Measurements from ENCODE around the gene MAPKAPK2. TPM values are rescaled to one million over a fixed set of nuclear protein-coding genes. Genes with fewer than 3 reads are reported as not detected.

Gene MAPKAPK2
- total RNA-seq, 6 donors from 2014 or later, result 64.8 to 135 (median 84.3) TPM

GRCh38 chr1:206681359-206681758 lies 3.3 kb upstream of the MAPKAPK2 start:
- Histone ChIP-seq H3K9me3 (no peaks in the 10 kb centered on the region), H3K36me3 (no peaks in the 10 kb centered on the region), H3K4me1 (peaks cover 0 to 10% (median 7%) of the 10 kb centered on the region in 4 donors), H3K27ac (no peak overlapping the region), H3K27me3 (no peaks in the 10 kb centered on the region), H3K4me3 (no peak overlapping the region)
- ATAC-seq (ENCODE audit: low FRiP score in 2 of 2) (no peak), DNase-seq (no peak)
- 66 to 84% methylated on average over 2 of the region's 2 CpGs for WGBS, 2 donors
- TF ChIP-seq CTCF (IDR thresholded peaks at IDR 0.05) (no peak), EP300 (IDR thresholded peaks at IDR 0.05) (no peak), POLR2A (IDR thresholded peaks at IDR 0.05) (no peak), POLR2AphosphoS5 (IDR thresholded peaks at IDR 0.05) (no peak)

GRCh38 chr1:206682111-206682510 lies 2.6 kb upstream of the MAPKAPK2 start:
- H3K27me3 ChIP-seq, result no peaks in the 10 kb centered on the region

GRCh38 chr1:206683313-206683712 lies 1.4 kb upstream of the MAPKAPK2 start:
- Histone ChIP-seq H3K9me3 (no peaks in the 10 kb centered on the region), H3K27ac (no peak overlapping the region), H3K36me3 (no peaks in the 10 kb centered on the region), H3K27me3 (no peaks in the 10 kb centered on the region), H3K4me1 (peaks cover 19 to 30% (median 26%) of the 10 kb centered on the region in 4 donors), H3K4me3 (no peak overlapping the region)
- DNase-seq, result no peak
- no peak for TF ChIP-seq CTCF (IDR thresholded peaks at IDR 0.05)
- TF ChIP-seq POLR2AphosphoS5 (IDR thresholded peaks at IDR 0.05), result no peak
- no peak for TF ChIP-seq POLR2A (IDR thresholded peaks at IDR 0.05)
- TF ChIP-seq EP300 (IDR thresholded peaks at IDR 0.05), result no peak
- ATAC-seq (ENCODE audit: low FRiP score in 2 of 2), result no peak
- 84 to 89% methylated on average over 6 of the region's 6 CpGs for WGBS, 2 donors

More at GRCh38 chr1:206682111-206682510, 2.6 kb upstream of the MAPKAPK2 start:
- ATAC-seq (ENCODE audit: low FRiP score in 2 of 2) (no peak), DNase-seq (no peak)
- Histone ChIP-seq H3K4me1 (peaks cover 7 to 18% (median 14%) of the 10 kb centered on the region in 4 donors), H3K27ac (no peak overlapping the region), H3K4me3 (no peak overlapping the region), H3K9me3 (no peaks in the 10 kb centered on the region), H3K36me3 (no peaks in the 10 kb centered on the region)
- TF ChIP-seq POLR2AphosphoS5 (IDR thresholded peaks at IDR 0.05) (no peak), EP300 (IDR thresholded peaks at IDR 0.05) (no peak), POLR2A (IDR thresholded peaks at IDR 0.05) (no peak), CTCF (IDR thresholded peaks at IDR 0.05) (no peak)
- WGBS, 2 donors, result 78 to 86% methylated on average over 3 of the region's 3 CpGs

GRCh38 chr1:206684003-206684402 lies 702 bp upstream of the MAPKAPK2 start:
- no peak for ATAC-seq (ENCODE audit: low FRiP score in 2 of 2)
- Histone ChIP-seq H3K4me1 (peaks cover 26 to 37% (median 33%) of the 10 kb centered on the region in 4 donors), H3K27me3 (no peaks in the 10 kb centered on the region), H3K36me3 (no peaks in the 10 kb centered on the region), H3K4me3 (peak overlapping the region in 2 of 4 donors; percentile 78 to 86), H3K27ac (no peak overlapping the region), H3K9me3 (no peaks in the 10 kb centered on the region)
- DNase-seq, result no peak
- 62 to 67% methylated on average over 8 of the region's 8 CpGs for WGBS, 2 donors
- no peak for TF ChIP-seq CTCF (IDR thresholded peaks at IDR 0.05)
- TF ChIP-seq POLR2A (IDR thresholded peaks at IDR 0.05), result no peak
- TF ChIP-seq EP300 (IDR thresholded peaks at IDR 0.05), result no peak
- TF ChIP-seq POLR2AphosphoS5 (IDR thresholded peaks at IDR 0.05), result no peak

- H3K4me1 ChIP-seq, result peaks cover 37 to 49% (median 44%) of the 10 kb centered on the region in 4 donors
- H3K27me3 ChIP-seq, result no peaks in the 10 kb centered on the region
- peak; percentile 6 to 64 for ATAC-seq (ENCODE audit: low FRiP score in 2 of 2)
- peak in 1 of 2 donors; percentile 91 for DNase-seq
- TF ChIP-seq POLR2AphosphoS5 (IDR thresholded peaks at IDR 0.05) (no peak), POLR2A (IDR thresholded peaks at IDR 0.05) (no peak), CTCF (IDR thresholded peaks at IDR 0.05) (no peak), EP300 (IDR thresholded peaks at IDR 0.05) (no peak)
- H3K27ac ChIP-seq, result peak overlapping the region; percentile 95 to 99 (median 98)
- peak overlapping the region; percentile 69 to 86 (median 77) for H3K4me3 ChIP-seq
- H3K9me3 ChIP-seq, result no peaks in the 10 kb centered on the region
- WGBS, 2 donors, result 0 to 1% methylated on average over 6 to 31 of the region's 48 CpGs
- H3K36me3 ChIP-seq, result no peaks in the 10 kb centered on the region
Measured at GRCh38 chr1:206685334-206685768, 646 bp downstream of the MAPKAPK2 start.

Data from upper lobe of left lung (tissue), 6 donors.